ENCODE data around the gene SDC4.

SDC4 gene

DNA sequence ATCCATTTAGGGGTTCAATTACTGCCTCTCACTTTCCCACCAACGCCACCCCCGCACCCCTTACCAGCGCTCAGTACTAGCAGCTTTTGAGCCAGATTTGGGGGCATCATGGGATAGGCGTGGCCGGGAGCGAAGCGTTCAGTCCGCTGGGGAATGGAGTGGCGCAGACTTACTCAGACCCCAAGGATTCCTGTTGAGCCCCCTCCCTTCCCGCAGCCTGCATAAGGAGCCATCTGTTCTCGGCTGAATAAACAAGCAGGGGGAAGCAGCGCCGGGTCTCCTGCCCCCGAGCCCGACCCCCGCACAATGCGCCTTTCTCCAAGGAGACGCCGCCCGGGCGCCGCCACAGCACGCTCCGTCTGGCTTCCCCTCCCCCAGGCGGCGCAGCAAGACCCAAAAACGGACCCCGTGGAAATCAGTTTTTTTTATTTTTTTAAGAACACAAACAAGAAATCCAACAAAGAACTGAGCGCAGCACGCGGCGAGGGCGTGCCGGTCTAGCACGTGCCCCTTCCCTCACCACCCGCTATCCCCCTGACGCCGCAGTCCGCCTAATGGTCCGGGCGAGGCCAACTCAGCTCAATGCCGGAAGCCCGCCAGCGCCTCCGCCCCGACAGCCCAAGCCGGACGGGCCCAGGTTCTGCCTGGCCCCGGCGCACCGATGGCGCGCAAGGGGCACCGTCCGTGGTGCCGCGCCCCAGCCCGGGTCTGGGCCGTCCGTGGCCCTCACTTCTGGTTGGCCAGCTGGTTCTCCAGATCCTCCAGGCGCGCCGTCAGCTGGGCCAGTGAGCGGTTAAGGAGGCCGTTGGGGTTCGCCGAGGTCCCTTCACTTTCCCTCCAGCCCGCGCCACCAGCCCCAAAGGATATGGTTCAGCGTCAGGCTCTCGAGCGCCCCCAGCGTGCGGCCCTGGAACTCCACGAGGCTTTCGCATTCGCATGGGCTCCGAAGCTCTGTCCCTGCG lies 54.9 kb downstream of the SDC4 start:
- DNase-seq, result no peak

DNA sequence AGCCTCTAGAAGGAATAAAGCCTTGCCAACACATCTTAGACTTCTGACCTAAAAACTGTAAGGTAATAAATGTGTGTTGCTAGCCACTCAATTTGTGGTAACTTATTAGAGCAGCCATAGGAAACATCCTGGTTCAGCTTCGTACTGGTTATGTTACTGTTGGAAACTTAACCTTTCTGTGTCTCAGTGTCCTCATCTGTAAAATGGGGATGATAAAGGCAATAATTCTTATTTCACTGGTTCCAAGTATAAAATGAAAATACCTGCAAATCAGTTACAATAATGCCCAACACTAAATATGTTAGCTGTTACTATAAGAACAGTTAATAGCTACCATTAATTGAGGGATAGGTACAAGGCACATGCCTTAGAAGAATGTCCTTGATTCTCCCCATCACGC lies 55.9 kb downstream of the SDC4 start:
- no peak for DNase-seq

DNA sequence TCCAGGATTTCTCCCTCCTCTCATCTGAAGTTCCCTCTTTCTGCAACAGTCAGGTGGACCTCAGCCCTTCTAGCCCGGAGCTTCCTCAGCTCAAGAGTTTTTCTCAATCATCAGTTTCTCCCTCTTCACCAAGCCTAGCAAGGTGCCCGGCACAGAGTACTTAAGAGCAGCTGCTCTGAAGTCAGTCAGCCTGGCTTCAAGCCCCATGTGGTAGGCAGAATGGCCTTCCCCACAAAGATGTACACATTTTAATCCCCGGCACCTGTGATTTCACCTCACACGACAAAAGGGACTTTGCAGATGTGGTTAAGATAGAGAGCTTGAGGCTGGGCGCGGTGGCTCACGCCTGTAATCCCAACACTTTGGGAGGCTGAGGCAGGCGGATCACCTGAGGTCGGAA lies 56.7 kb downstream of the SDC4 start:
- DNase-seq, result no peak

DNA sequence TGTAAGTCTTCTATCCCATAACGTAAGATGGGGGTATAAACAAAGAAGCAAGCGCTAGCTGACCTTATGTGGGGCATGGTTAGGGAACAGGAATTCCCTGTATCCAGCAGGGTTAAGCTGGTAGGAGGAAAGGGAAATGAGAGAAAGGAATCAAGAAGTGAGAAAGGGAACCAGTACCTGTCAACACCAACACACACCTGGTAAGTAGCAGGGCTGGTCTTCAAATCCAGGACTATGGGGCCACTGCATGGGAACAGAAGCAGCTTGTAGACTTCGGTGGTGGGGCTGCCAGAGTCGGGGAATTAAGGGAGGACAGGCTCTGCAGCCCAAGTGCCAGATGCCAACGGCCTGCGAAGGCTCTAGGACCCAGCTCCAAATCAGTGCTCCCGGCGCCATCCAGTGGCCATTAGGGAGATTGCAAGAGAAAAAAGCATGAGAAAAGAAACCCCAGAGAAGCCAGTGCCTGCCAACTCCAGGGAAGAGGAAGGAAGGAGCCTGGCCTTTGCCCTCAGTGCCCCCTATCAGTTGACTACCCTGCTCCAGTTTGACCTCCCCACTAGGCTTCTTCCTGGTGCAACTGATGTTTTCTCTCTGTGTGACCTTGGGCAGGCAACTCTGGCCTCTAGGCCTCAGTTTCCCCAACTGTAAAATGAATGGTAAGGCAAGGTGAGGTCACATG lies 57.4 kb downstream of the SDC4 start:
- peak; percentile 9 for DNase-seq

DNA sequence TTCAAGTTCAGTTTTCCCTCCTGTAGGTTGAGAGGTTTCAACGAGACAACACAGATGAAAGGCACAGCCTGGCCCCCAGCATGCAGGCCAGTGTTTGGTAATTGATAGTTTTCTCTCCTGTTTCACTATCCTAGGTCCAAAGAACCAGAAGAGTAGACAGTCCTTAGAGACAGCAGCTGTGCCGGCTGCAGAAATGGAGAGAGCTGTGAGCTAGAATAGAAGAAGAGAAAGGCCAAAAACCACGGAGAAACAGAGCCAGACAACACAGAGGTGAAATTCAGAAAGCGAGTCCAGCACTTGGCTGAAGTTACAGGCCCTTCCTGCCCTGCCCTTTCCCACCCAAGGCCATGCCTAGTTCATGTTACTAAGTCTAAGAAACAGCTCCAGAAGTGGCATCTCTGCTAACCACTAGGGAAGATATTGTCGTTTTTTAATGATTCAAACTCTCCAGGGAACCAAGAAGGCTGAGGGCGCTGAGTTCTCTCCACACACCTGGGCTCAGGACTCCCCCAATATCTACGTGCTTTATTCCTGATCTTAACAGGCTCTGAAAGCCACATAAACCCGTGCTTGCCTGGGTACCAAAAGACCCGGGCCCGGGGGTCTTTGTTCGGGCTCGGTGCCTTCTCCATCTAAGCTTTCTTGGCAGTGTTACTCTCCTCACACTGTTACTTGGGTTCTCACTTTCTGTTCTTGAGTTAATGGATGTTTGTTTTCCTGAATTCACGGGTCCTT lies 58.1 kb downstream of the SDC4 start:
- DNase-seq, result no peak

DNA sequence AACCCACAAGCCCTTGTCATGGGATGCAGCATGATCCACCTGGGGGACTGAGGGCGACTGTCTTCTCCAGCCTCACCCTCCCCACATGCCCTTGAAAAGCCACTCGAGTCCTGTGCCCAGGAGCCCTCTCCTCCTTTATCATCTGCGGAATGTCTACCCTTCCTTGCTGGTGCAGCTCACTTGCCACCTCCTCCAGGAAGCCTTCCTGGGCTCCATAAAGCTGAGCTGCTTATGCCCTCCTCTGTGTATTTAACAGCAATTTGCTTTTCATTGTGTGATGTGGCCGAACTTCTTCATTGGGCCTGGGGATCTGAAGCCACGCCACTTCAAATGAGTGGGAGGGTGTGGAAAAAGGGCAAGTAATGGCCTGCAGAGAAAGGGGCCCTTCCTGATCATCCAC lies 59.4 kb downstream of the SDC4 start:
- DNase-seq, result no peak

DNA sequence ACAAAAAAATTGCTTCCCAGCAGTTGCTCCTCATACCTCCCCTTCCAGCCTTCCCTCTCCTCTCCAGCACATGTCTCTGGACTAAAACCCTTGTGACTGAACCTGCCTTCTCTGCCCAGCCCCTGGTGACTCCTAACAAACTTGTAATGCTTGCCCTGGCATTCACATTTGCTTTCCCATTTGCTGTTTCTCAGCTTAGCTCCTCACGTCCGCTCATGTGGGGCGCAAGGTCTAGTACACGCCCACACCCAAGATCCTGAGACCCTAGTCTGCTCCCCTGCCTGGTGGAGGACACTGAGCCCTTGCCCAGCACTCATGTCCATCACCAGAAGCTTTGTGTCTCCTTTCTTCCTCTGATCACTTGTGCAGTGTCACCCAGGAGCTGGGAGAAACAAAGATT lies 59.8 kb downstream of the SDC4 start:
- DNase-seq, result no peak

DNA sequence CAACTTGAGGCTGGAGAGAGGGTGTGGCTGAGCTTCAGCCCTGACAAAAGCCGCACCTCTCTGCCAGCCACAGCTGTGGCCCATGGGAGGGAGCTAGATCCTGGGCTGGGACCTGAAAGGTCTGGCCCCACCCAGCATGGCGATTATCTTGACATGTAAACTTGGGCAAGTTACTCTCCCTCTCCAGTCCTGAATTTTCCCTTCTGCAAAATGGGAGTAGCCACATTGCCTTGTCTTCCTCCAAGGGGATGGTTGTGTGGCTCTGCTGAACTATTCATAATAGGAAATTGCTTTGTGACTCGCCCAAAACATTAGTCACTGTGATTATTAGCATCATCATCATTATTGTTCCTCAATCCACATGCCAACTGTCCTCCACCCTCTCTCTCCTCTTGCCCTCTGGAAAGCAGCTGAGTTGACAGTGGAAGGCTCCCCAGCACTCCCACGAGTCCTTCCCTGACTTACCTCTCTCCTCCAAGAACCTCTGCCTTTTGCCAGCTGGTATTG lies 64.6 kb downstream of the SDC4 start:
- no peak for DNase-seq

DNA sequence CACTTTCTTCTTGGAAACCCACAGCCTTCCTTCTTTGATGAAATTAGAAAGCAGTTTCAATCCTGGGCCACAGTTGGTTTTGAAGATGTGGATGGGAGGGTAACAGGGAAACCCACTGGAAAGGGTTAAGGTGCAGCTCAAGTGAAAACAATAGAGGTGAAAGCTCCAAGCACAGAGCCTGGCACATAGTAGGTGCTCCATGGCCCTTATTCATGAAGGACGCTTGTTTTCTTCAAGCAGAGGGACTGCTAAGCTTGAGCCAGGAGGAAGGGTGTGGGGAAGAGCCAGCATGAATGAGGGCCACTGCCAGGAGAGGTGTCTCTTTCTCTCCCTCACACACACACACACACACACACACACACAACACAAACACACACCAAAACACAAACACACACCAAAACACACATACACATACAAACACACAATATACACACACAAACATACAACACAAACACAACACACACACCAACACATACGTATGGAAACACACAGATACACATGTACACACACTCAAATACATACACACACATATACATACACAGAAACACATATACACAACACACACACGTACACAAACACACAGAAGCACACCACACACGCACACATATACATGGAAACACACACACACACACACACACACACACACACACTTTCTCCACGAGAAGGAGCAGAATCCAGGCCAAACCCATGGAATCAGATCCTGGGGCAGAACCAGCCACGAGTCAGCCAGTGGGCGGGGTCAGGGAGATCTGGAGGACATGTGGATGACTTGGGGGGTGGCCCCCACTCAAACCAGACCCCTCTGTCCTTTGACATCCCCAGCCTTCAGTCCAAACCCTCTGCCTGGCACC lies 65.3 kb downstream of the SDC4 start:
- no peak for DNase-seq

DNA sequence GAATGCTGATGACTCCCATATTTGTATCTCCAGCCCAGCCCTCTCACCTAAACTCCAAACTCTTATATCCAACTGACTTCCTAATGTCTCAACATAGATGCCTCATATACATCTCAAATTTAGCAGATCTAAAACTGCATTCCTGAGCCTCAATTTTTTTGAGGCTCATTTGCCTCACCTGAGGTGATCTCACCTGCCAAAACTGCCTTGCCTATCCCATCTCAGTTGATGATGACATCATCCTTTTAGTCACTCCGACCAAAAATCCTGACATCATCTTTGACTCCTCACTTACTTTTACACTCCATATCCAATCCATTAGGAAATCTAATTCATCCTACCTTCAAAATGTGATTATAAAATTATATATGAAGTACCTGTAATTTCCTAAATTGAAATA lies 68.2 kb downstream of the SDC4 start:
- DNase-seq, result no peak

DNA sequence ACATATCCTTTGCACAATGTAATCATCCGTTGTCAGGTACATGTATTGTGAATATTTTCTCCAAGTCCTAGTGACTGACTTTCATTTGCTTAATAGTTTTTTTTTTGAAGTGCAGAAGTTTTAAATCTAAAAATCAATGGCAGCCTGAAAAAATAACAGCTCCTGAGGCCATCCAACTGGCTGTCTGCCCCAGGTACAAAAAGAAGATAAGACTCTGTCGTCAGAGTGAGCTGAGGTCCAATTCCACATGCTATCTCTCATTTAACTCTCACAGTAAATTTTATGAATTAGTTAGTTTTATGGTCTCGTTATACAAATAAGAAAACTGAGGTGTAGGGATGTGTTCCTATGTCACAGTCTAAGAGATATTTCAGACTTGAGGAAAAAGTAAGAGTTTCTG lies 72.9 kb downstream of the SDC4 start:
- DNase-seq, result no peak

Data from NCI-H187 treated with DMSO at 0.1 percent for 48 hours (cell line).